NCI-H460 (cell line): ENCODE measurements around the gene SPACA9. TPM values are rescaled to one million over a fixed set of nuclear protein-coding genes. Genes with fewer than 3 reads are reported as not detected.

Experiments
- DNase-seq: peaks from one replicate; pipeline ENCODE4 v3.0.0-alpha.2; 2016; ENCODE audit warnings: low read depth; ENCODE audit errors: extremely low read depth
- polyA plus RNA-seq: library from polyadenylated mRNA; depleted of rRNA; stranded (reverse); fragments of >200 nt; gene quantifications from 2 replicates; pipeline ENCODE4 v1.2.3, GENCODE V29; 2014; cell fraction: nucleus; rRNA removed
- total RNA-seq: library from RNA; depleted of rRNA; stranded (reverse); fragments of >200 nt; shearing (Covaris generic); gene quantifications from 2 replicates; pipeline ENCODE4 v1.2.3, GENCODE V29; 2014; rRNA removed

Gene SPACA9
- total RNA-seq, result 5.5 and 7.9 TPM in 2 replicates
- polyA plus RNA-seq, result 1.7 and 2.0 TPM in 2 replicates

DNA sequence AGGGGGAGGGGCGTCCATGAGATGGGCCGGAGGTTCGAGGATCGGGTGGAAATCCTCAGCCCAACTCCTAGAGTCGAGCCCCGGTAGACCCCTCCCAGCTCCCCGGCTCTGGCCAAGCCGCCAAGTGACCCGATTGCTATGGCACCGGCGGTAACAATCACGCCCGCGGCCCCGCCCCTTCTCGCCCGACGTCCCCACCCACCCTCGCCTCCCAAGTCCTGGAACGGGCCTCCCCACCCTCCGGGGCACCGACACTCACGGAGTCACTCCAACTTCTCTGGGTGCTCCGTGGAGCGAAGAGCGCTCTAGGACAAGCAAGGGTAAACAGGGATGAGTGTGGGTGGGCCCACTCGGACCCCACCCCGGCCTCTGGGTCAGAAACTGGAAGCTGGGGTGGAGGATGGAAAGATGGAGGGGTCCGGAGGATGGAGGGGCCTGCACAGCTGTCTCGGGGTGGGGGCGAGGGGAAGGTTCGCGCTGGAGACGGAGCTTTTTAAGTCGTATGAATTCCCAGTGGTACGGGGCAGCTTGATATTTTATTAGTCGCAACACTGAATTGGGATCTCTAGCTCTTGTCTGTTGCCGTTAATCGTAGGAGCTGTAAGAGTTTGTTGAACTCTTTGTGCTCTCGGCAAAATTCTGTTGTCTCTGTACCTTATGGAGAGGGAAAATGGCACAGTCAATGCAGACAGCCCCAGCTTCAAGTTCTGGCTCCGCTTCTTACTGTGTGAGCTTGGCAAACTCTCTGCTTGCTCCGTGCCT, at the start of gene SPACA9:
TSS of gene SPACA9 (plus strand) at position 204 of the 762 bp plus-strand sequence. CDS start 5,050 bp downstream, outside the sequence.
- peak; percentile 21 for DNase-seq

DNA sequence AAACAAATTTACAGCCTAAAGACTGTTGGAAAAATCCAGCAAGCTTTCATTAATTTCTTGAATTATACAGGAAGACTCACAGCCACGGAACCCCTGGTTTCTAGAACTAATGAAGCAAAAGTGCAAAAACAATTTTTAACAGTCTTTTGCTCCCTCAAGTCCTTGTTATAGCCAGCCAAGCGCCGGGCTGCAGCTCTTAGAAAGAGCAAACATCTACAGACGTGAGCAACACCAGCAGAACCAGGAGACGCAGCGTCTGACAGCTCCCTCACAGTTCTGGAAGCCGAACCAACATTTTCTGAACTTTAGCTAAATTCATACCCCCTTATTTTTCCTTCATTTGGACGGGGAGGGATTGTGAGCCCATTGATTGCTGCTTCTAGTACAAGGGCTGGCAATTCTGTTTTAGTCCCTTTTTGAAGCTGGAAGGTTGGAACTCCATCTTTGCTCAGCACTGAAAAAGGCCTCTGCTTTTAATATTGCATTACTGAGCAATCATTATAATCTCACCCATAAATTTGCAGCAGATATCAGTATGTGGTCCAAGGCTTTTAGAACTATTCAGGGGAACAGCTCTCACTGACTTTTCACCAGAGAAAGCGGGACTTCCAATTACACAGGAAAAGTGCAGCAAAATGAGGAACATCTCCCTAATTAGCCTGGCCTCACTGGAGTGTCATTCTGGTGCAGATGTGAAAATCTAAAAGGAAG, 46.4 kb upstream of the SPACA9 start:
- no peak for DNase-seq

DNA sequence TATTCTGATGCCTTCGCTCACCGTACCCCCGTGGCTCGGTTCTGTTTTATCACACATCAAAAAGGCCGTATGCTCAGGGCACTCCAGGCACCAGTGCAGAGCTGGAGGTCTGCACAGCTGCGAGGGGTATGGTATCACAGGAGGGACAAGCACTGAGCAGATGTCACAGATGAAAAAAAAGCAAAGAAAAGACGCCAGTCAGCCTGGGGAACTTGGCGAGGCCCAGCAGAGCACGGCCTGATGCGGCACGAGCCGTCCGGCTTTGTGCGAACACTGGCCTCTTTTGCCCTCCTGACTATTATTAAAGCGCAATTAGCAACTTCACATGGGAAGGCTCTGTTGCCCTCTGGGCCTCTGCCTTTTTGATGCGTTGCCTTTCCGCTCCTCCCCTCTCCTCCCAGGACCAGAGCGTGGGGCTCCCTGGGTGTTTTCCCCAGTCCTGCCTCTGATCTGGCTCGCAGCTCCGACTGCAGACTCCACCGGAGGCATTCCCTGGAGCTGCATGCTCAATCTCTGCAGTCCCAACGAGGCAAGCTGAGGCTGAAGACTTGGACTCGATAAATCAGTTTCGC, 45.1 kb upstream of the SPACA9 start:
- no peak for DNase-seq

DNA sequence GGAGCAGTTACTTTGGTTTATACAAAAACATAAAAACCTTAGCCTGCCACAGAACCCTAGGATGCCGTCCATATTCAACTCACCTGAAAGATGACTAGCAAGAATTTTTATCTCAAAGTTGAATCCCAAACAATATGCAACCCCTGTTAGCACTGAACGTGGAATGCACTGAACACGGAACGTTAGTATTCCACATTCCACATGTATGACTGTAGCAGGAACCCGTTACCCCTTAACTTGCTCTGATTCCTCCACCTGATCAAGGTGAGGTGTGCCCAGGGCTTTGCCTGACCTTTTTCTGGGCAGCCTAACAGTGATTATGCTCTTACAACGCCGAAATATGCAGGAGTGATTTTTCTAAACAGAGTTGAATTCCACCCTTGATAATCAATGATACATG, 44.4 kb upstream of the SPACA9 start:
- no peak for DNase-seq

DNA sequence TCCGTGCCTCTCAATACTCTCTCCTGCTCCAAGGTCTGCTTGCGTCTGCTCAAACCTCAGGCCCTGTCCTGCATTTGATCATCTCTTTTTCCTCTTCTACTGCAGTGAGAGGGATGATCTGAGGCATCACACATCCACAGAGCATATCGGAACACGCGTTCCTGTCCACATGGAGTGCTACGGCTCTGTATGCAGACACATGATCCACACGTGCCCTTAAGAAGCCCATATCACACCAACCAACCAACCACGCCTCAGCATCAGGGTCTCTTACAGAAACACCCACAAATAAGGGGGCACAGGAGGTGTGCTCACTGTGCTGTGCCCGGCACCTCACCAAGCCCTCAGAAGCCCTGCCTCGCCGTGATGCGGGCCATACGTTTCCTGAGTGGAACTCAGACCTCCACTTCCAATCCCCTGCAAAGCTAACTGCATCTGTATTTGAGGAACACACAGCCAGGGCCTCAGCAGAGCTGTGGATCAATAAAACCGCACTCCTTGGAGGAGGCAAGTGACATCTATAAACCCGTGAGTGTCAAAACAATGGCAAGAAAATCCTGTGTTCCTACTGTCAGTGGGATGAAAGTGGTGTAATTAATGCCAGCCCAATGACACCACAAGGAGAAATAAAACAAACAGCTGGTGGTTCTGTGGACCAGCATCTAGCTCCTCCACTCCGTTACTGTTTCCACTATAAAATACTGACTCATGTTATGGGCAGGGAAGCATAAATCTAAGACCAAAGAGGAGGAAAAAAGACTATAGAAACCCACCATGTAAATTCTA, 41.0 kb upstream of the SPACA9 start:
- no peak for DNase-seq

DNA sequence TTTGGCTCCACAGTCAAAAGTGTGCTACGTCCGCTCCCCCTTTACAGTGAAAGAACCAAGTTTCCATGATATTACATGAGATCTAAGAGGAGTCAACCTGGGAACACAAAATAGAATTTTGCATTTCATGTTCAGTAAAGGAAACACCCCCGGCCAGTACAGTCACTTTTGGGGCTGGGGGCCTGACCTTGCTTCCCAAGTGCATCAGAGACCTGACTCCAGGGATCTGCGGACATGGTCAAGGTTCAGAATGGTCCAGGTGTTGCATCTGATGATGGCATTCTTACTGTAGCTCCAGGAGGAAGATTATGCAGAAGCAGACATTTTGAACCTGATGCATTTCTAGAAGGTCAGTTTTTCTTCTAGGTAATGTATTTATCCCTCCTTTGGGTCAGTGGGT, 40.4 kb upstream of the SPACA9 start:
- DNase-seq, result no peak

DNA sequence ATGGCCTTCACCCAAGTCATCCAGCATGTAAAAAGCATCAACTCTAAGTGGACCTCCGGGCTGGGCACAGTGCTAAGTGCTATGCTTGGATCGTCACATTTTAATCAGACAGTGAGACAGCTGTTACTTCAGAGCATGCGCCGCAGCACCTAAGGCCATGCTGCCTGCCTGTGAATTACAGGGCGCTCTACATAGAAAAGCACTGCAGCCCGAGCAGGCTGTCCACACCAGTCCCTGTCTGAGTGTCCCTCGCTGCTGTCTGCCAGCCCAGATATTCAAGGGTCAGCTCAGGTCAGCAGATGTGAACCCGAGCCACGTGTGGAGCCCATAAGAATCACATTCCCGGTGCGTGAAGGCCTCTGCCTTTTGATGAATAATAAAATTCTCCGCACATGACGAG, 37.7 kb upstream of the SPACA9 start:
- no peak for DNase-seq

DNA sequence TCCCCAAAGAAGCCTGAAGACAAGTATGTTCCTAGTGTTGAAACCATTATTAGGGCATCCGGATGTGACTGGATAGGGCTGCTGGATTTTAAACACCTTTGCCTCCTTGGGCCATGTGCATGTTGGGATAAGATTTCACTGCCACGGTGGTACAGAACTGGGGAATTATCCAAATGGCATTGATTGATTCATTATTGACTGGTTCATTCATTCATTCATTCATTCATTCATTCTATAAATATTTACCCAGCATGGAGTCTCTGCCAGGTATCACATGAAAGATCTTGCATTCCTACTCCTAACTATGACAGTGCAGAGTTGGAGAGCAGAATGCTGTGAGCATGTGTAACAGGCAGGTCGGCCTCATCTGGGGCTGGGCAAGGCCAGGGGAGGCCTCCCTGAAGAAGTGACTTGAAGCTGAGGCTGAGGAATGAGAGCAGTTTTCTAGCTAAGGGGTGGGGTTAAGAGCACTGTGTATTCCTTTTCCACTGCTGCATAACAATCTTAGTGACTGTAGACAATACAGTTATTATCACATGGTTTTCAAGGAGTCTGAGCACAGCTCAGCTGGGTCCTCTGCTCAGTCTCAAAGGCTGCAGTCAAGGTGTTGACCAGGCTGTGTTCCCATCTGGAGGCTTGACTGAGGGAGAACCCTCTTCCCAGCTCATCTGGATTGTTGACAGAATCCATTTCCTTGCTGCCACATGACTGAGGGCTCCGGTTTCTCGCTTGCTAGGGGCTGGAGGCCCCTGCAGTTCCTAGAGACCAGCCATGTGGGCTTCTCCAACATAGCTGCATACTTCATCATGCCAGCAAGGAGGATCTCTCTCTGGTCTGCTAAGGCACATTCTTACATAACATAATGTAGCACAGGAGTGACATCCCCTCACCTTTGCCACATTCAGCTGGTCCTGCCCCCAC, 36.3 kb upstream of the SPACA9 start:
- DNase-seq, result no peak

DNA sequence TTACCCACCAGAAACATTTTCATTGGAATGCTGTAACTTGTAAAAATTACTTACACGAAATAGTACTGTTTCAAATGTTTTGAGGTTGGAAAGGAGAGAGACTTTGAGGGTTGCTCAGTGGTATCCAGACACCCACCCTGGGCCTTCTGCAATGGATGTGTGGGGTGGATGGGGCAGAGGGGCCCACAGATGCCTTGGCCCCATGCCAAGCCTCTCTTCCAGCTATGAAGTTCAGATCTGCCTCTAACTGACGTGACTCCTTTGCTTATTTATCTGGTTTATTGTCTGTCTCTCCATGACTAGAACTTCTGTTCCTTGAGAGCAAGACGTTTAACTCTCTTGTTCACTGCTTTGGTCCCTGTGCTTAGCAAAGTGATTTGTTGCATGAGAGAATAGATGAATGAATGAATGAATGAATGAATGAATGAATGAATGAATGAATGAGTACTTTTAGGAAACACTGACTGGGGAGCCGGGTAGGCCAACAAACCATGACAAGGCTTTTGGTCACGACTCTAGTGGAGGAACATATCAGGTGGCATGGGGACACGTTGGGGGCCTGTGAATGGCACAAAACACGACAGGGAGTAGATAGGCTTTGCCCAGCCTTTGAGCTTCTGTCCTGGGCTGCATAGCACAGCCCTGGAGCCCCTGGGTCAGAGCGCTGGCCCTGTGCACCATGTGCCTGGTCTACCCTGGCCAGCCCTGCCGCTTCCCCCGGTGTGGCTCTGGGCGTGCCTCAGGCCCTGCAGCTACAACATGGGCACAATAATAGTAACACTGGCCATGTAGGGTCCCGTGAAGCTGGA, 32.4 kb upstream of the SPACA9 start:
- no peak for DNase-seq

DNA sequence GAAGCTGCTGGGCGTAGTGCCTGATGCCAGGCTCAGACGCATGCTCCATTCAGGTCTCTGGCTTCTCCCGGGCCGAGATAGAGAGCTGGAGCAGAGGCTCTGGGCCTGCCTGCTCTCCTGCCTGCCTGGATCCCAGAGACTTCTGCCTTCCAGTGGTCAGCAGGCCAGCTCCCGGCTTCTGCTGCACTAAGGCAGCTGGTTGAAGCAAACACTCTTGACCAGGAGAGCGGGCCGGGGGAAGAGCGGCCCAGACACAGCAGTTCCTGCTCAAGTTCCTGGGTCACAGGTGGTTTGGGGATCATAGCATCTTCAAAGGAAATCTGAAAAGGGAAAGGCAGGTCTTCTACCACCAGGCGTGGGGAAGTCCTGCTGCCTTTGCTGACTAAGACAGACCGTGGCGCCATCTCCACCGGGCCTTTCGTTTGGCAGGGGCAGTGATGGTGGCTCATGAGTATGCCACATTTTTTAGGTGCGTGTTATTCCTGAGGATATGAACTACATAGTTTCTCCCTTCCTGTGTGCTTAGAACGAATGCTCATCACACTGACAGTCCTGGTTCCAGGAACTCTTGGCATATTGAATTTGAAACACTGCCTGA, 31.7 kb upstream of the SPACA9 start:
- DNase-seq, result no peak

DNA sequence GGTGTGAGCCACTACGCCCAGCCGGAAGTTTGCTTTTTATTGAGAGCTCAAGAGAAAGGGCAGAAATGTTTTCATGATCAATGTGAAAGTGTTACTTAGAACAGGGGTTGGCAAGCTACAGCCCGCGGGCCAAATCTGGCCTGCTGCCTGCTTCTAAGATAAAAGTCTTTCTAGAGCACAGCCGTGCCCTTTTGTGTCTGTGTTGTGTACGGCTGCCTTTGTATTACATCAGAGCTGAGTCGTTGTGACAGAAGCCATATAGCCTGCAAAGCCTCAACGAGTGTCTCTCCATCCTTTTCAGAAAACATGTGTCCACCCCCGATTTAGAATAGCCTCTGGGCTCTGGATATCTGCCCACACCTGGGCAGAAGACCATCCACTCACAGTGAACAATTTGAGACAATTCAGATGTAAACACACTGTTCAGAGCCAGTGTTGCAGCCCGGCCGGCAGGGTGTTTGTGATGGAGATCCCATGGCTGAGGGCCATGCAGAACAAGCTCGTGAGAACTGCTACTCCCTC, 29.5 kb upstream of the SPACA9 start:
- no peak for DNase-seq

DNA sequence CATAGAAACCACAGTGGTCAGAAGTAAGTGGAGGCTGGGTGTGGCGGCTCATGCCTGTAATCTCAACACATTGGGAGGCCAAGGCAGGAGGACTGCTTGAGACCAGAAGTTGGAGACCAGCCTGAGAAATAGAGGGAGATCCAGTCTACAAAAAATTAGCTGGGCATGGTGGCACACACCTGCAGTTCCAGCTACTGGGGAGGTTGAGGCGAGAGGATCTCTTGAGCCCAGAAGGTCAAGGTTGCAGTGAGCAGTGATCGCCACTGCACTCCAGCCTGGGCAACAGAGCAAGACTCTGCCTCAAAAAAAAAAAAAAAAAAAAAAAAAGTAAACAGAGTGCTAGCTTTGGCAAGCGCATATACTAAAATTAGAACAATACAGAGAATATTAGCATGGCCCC, 25.2 kb upstream of the SPACA9 start:
- no peak for DNase-seq

DNA sequence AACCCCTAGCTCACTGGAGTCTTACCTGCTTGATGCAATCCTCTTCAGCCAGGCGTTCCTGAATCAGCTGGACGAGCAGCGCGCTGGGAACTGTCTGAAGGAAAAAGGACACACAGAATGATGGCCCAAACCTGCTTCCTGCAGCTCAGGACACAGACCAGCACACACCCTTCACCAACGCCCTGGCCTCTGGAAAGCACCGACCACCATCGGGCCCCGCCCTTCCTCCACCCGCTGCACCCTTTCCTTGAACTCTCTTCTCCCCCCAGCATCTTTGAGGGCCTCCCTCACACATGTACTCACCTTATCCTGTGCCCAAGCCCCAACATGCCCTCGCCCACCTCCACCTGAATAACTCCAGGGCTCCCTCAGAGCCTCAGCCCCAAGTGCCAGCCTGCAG, 23.9 kb upstream of the SPACA9 start:
- DNase-seq, result no peak

DNA sequence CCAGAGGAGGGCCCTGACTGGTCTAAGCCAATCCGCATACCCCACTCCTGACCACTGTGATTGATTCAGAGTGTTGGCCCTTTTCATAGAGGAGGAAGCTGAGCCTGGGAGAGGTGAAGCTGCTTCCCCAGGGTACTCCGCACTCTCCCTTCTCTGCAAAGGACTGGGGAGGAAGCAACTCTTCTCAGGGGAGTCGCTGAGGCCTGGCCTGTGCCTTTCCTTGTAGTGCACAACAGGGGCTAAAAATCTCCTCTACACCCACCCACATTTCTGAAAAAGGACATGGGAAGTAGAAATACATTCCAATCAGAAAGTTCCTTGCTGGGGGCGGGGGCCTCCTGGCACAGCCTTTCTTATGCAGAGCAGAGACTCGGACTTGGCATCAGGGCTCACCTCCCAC, 22.8 kb upstream of the SPACA9 start:
- no peak for DNase-seq

DNA sequence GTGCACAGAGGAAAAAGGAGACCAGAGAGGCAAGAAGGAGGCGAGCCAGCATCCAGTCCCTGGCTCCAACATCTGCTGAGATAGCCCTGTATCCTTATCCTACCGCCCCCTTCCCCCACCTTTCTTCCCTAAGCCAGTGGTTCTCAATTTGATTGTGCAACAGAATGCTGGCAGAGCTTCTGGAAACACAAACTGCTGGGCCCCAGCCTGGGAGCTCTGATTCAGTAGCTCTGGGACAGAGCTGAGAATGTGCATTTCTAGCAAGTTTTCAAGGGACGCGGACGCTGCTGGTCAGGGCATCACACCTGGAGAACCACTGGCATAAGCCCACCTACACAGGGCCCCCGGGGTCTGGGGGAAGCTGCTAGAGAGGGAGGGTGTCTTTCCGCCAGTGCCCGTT, 21.7 kb upstream of the SPACA9 start:
- no peak for DNase-seq

DNA sequence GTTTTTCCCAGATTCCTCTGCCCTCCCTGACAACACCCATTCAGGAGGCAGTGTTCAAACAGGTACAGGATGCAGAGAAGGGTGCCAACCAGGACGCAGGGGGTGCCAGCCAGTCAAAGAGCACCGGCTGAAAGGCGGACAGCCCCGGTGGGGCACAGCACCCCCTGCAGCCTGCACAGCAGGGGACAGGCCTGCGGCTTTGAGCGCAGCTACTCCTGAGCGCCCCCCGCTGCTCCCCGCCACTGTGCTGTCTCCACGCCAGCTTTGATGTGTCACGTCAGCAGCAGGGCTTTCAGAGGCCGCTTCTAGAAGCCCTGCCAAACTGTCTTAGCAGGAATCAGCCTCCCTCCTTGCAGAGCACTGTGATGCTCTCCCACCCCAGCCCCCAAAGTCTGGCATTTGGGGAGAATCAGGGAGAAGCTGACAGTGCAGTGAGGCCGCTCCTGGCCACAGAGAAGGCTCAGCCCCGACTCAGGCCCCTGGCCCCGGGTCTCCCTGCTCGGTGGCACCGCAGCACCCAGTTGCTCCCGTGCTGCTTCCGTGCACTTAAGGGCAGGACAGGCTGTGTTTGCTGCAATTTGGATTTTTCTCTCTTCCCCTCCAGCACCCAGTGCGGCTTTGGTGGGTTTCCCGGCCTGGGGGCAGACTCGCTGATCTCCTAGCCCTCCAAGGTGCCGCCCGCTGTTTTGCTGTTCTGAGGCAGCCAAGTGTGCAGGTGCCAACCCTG, 20.9 kb upstream of the SPACA9 start:
- no peak for DNase-seq

DNA sequence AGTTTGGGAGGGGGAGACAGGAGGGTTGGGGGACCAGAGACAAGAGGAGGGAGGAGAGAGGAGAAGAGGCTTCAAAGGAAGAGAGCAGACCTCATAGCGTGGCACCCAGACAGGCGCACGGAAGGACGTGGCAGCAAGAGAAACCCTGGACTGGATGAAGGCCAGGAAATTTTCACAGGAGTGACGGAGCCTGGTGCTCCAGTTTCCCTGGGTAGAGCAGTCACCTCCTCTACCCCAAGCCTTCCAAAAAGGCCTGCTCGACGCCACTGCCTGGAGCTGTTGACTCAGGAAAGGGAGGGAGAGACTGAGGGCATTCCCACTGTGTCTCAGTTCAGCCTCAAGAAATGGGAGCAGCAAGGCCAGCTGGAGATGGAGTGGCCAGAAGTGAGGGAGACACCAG, 19.9 kb upstream of the SPACA9 start:
- DNase-seq, result no peak

DNA sequence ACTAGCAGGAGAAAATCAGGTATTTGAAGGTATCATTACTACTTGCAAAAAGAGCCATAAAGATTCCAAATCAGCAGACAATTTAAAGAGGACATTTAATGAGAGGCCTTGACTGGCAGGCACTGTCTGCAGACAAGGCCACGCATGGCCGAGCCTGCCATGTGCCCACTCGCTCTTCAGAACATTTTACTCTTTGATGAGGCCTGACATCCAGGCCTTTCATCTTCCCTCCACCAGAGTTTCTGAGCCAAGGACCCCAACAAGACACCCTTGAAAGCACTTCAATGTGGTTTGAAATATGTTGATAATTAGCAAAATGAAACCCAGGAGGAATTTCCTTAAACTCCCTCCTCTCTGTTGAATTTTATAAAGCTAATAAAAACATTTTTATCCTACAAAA, 17.0 kb upstream of the SPACA9 start:
- no peak for DNase-seq
